Trophoblast cell (in vitro differentiated cells and primary cell): ENCODE measurements around the gene MPPED2.

Source experiments
- DNase-seq, 2 donors: peaks; one replicate each; pipeline ENCODE4 v3.0.0-alpha.2; 2016
- H2AFZ ChIP-seq: 2 replicates; pipeline ENCODE4 v1.6.1; 2013; ENCODE audit warnings: low read length, moderate library complexity, mild to moderate bottlenecking; ENCODE audit not compliant: insufficient read depth, poor library complexity
- H2AK5ac ChIP-seq: 2 replicates; pipeline ENCODE4 v1.6.1; 2013; ENCODE audit warnings: mild to moderate bottlenecking, low read length
- H2BK120ac ChIP-seq: 2 replicates; pipeline ENCODE4 v1.6.1; 2013; ENCODE audit warnings: low read length, mild to moderate bottlenecking, moderate library complexity; ENCODE audit not compliant: insufficient read depth, poor library complexity
- H2BK12ac ChIP-seq: 2 replicates; pipeline ENCODE4 v1.6.1; 2013; ENCODE audit warnings: mild to moderate bottlenecking, low read length, moderate library complexity
- H2BK5ac ChIP-seq: 2 replicates; pipeline ENCODE4 v1.6.1; 2013; ENCODE audit warnings: low read length, low read depth, moderate library complexity, mild to moderate bottlenecking; ENCODE audit not compliant: poor library complexity
- H3K14ac ChIP-seq: 2 replicates; pipeline ENCODE4 v1.6.1; 2013; ENCODE audit warnings: mild to moderate bottlenecking, low read length
- H3K18ac ChIP-seq: 2 replicates; pipeline ENCODE4 v1.6.1; 2013; ENCODE audit warnings: mild to moderate bottlenecking, low read length
- H3K23ac ChIP-seq: 2 replicates; pipeline ENCODE4 v1.6.1; 2013; ENCODE audit warnings: low read length
- H3K27ac ChIP-seq: 2 replicates; pipeline ENCODE4 v1.5.1; 2013; ENCODE audit warnings: low read depth, mild to moderate bottlenecking, inconsistent platforms, low read length, moderate library complexity
- H3K27me3 ChIP-seq: 2 replicates; pipeline ENCODE4 v1.6.1; 2013; ENCODE audit warnings: inconsistent platforms, mild to moderate bottlenecking, low read length, moderate library complexity; ENCODE audit not compliant: insufficient read depth
- H3K36me3 ChIP-seq, 2 experiments: 1 replicate in 1 of 2; 2 replicates in 1 of 2; pipeline ENCODE4 v1.6.1; 2013; ENCODE audit warnings: low read length in 2 of 2, mild to moderate bottlenecking in 2 of 2, moderate library complexity in 1 of 2; ENCODE audit not compliant: insufficient read depth in 2 of 2, control insufficient read depth in 1 of 2
- H3K4ac ChIP-seq: 2 replicates; pipeline ENCODE4 v1.6.1; 2013; ENCODE audit warnings: low read depth, mild to moderate bottlenecking, low read length, moderate library complexity
- H3K4me1 ChIP-seq, 2 experiments: 1 replicate in 1 of 2; 2 replicates in 1 of 2; pipeline ENCODE4 v1.6.1; 2013; ENCODE audit warnings: low read length in 2 of 2, mild to moderate bottlenecking in 2 of 2, moderate library complexity in 1 of 2; ENCODE audit not compliant: insufficient read depth in 2 of 2, control insufficient read depth in 1 of 2
- H3K4me2 ChIP-seq: 2 replicates; pipeline ENCODE4 v1.6.1; 2013; ENCODE audit warnings: inconsistent platforms, mild to moderate bottlenecking, low read length, moderate library complexity
- H3K4me3 ChIP-seq: 2 replicates; pipeline ENCODE4 v1.5.1; 2013; ENCODE audit warnings: mild to moderate bottlenecking, low read depth, low read length, inconsistent platforms
- H3K79me1 ChIP-seq: one replicate; pipeline ENCODE4 v1.6.1; 2013; ENCODE audit warnings: low read length
- H3K79me2 ChIP-seq: 2 replicates; pipeline ENCODE4 v1.6.1; 2013; ENCODE audit warnings: low read length, mild to moderate bottlenecking; ENCODE audit not compliant: control insufficient read depth, insufficient read depth, poor library complexity
- H3K9ac ChIP-seq: 2 replicates; pipeline ENCODE4 v1.6.1; 2013; ENCODE audit warnings: mild to moderate bottlenecking, low read length
- H3K9me3 ChIP-seq: 2 replicates; pipeline ENCODE4 v1.6.1; 2013; ENCODE audit warnings: low read depth, mild to moderate bottlenecking, control low read depth, inconsistent platforms, low read length; ENCODE audit not compliant: insufficient read depth
- H4K12ac ChIP-seq: 2 replicates; pipeline ENCODE4 v1.6.1; 2013; ENCODE audit warnings: low read depth, mild to moderate bottlenecking, low read length, moderate library complexity
- H4K8ac ChIP-seq: 2 replicates; pipeline ENCODE4 v1.6.1; 2013; ENCODE audit warnings: low read depth, mild to moderate bottlenecking, low read length, moderate library complexity
- H4K91ac ChIP-seq: one replicate; pipeline ENCODE4 v1.6.1; 2013; ENCODE audit warnings: low read depth, mild to moderate bottlenecking, low read length, moderate library complexity
- WGBS: extraction: QIAGEN DNeasy Blood & Tissue Kit; methylation state at CpG from one replicate; pipeline ENCODE4 v1.1.7; 2013; ENCODE audit warnings: missing lambda C conversion rate; ENCODE audit not compliant: insufficient read length, insufficient coverage; ENCODE audit errors: extremely low coverage; 5-methylcytosine and 5-hydroxymethylcytosine counted together

The MPPED2 gene

DNA sequence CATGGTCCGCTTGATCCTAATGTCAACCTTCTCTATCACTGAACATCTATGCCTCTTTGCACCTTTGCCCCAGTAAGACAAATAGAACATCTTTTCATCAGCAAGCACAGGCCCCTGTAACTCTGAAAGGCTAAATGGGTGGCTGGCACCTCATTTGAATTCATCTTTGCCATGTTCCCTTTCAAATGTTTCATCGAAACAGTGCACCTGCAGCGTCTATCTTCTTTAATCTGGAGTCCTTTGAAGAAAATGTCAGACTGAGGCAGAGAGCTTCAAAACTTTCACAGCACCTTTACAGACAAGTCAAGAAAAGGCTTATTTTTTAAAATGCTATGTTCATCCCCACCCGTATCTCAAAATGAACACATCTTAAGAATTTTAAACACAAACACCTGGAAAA is 3.4 kb downstream of the MPPED2 start:
- H2AK5ac ChIP-seq, result no peak overlapping the region
- H2BK12ac ChIP-seq, result no peak overlapping the region
- no CpG with 5 or more reads among the region's 4 CpGs for WGBS
- H3K4ac ChIP-seq, result no peak overlapping the region
- no peak overlapping the region for H2AFZ ChIP-seq
- H3K14ac ChIP-seq, result no peak overlapping the region
- peaks cover 32% of the 10 kb centered on the region for H3K27me3 ChIP-seq
- H4K91ac ChIP-seq, result no peak overlapping the region
- no peak overlapping the region for H4K8ac ChIP-seq
- no peak overlapping the region for H3K18ac ChIP-seq
- H3K4me1 ChIP-seq, result peaks cover 12 to 13% of the 10 kb centered on the region in 2 experiments
- H3K23ac ChIP-seq, result no peak overlapping the region
- no peak overlapping the region for H2BK5ac ChIP-seq
- H3K4me2 ChIP-seq, result no peak overlapping the region
- no peaks in the 10 kb centered on the region for H3K36me3 ChIP-seq
- H4K12ac ChIP-seq, result no peak overlapping the region
- H3K79me1 ChIP-seq, result no peaks in the 10 kb centered on the region
- no peak overlapping the region for H3K27ac ChIP-seq
- peaks cover 4% of the 10 kb centered on the region for H3K9me3 ChIP-seq
- H3K79me2 ChIP-seq, result no peaks in the 10 kb centered on the region
- no peak overlapping the region for H3K9ac ChIP-seq
- no peak for DNase-seq
- no peak overlapping the region for H3K4me3 ChIP-seq
- no peak overlapping the region for H2BK120ac ChIP-seq

DNA sequence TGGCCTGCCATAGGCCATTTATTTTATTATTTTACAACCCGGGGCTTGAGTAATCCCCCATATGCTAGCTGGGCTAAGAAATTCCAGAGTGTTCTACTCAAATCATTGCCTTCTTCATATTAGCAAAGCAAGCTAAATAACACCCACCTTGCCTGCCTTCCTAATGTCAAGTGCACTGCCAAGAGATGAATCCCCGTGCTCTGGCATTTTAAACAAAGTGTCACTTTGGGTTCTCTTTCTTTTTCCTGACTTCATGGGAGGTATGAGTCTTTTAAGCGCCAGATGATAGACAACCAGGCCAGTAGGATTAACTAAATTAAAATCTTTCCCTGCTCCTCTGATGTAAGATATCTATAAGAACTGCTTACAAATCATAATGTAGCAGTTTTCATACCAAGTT is 4.5 kb downstream of the MPPED2 start:
- no peak overlapping the region for H2AK5ac ChIP-seq
- no peaks in the 10 kb centered on the region for H3K79me2 ChIP-seq
- H3K79me1 ChIP-seq, result no peaks in the 10 kb centered on the region
- no peak overlapping the region for H3K4ac ChIP-seq
- H3K23ac ChIP-seq, result no peak overlapping the region
- no peak overlapping the region for H3K4me2 ChIP-seq
- no peak overlapping the region for H3K9ac ChIP-seq
- H4K91ac ChIP-seq, result no peak overlapping the region
- no peak for DNase-seq
- H3K14ac ChIP-seq, result no peak overlapping the region
- no peak overlapping the region for H3K4me3 ChIP-seq
- no peak overlapping the region for H2BK120ac ChIP-seq
- H3K4me1 ChIP-seq, result peaks cover 11 to 12% of the 10 kb centered on the region in 2 experiments
- peaks cover 25% of the 10 kb centered on the region for H3K27me3 ChIP-seq
- H3K9me3 ChIP-seq, result peaks cover 4% of the 10 kb centered on the region
- no CpG with 5 or more reads among the region's 3 CpGs for WGBS
- no peak overlapping the region for H3K27ac ChIP-seq
- H2BK12ac ChIP-seq, result no peak overlapping the region
- H3K18ac ChIP-seq, result no peak overlapping the region
- no peak overlapping the region for H4K8ac ChIP-seq
- H2AFZ ChIP-seq, result no peak overlapping the region
- H2BK5ac ChIP-seq, result no peak overlapping the region
- no peak overlapping the region for H4K12ac ChIP-seq
- no peaks in the 10 kb centered on the region for H3K36me3 ChIP-seq

DNA sequence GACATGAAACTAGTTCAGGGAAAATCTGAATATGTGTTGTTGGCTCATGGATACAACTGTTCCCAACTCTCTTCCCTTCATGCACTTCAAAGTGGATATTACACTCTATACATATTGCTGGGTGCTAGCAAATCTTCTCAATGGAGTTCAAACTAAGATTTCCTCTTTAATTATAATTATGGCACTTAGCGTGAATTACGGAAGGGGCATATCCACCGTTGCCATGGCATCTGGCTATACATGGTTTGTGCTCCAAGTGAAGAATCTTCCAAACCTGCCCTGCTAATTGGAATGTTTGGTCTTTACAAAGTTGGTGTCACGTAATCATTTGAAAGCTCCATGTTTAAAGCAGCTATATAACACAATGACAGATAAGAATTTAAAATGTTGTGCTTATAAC is 5.6 kb downstream of the MPPED2 start:
- no peak overlapping the region for H2BK12ac ChIP-seq
- H3K23ac ChIP-seq, result no peak overlapping the region
- H3K14ac ChIP-seq, result no peak overlapping the region
- no peak overlapping the region for H3K4ac ChIP-seq
- no peak overlapping the region for H3K4me2 ChIP-seq
- H2AK5ac ChIP-seq, result no peak overlapping the region
- H3K27ac ChIP-seq, result no peak overlapping the region
- H4K91ac ChIP-seq, result no peak overlapping the region
- no peaks in the 10 kb centered on the region for H3K36me3 ChIP-seq
- no peak overlapping the region for H3K9ac ChIP-seq
- no CpG with 5 or more reads among the region's 4 CpGs for WGBS
- no peak overlapping the region for H2AFZ ChIP-seq
- peaks cover 4% of the 10 kb centered on the region for H3K9me3 ChIP-seq
- H2BK120ac ChIP-seq, result no peak overlapping the region
- H4K8ac ChIP-seq, result no peak overlapping the region
- H3K18ac ChIP-seq, result no peak overlapping the region
- H3K79me1 ChIP-seq, result no peaks in the 10 kb centered on the region
- peaks cover 7 to 8% of the 10 kb centered on the region in 2 experiments for H3K4me1 ChIP-seq
- no peak overlapping the region for H2BK5ac ChIP-seq
- H3K4me3 ChIP-seq, result no peak overlapping the region
- H3K79me2 ChIP-seq, result no peaks in the 10 kb centered on the region
- H3K27me3 ChIP-seq, result peaks cover 21% of the 10 kb centered on the region
- no peak overlapping the region for H4K12ac ChIP-seq
- DNase-seq, result no peak

DNA sequence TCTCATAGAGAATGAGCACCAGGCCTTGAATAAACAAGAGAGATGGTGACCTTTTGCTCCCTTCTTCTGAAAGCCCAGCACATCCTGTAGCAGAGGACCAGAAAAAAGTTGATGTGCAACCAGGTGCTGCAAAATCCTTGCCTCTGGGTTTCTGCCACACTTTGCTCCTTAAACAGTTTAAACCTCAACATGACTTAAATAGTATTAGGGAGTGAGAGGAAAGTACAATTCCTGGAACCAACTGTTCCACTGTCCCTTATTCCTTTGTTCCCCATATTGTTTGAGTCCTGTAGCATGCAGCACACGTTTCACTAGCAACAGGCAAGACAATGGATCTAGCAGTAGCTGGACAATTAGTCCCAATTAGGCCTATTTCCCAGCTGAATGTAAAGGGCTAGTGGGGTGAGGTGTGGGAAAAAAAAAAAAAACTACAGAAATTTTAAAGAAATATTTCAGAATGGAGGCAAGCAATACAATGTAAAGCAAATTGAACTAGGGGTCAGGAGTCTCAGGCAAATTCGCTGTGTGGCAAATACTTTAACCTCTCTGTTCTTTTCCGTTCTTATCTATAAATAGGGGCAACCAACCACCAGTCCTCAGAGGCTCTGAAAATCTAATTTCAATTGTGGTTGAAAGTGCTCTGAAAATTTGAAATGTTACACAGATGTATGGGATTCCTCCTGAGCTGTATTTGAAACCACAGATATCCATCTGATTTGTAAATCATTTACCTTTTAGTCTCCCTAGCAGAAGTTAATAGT is 6.6 kb downstream of the MPPED2 start:
- H4K12ac ChIP-seq, result no peak overlapping the region
- H3K9ac ChIP-seq, result no peak overlapping the region
- H2AFZ ChIP-seq, result no peak overlapping the region
- H2AK5ac ChIP-seq, result no peak overlapping the region
- no peak overlapping the region for H3K4me2 ChIP-seq
- H3K79me2 ChIP-seq, result no peaks in the 10 kb centered on the region
- H2BK5ac ChIP-seq, result no peak overlapping the region
- H3K4me3 ChIP-seq, result no peak overlapping the region
- H3K27ac ChIP-seq, result no peak overlapping the region
- DNase-seq, result no peak
- no CpG with 5 or more reads among the region's 3 CpGs for WGBS
- H3K4me1 ChIP-seq, result peaks cover under 1 to 2% of the 10 kb centered on the region in 2 experiments
- no peak overlapping the region for H4K91ac ChIP-seq
- no peak overlapping the region for H3K14ac ChIP-seq
- H3K18ac ChIP-seq, result no peak overlapping the region
- H2BK12ac ChIP-seq, result no peak overlapping the region
- H2BK120ac ChIP-seq, result no peak overlapping the region
- H3K79me1 ChIP-seq, result no peaks in the 10 kb centered on the region
- no peak overlapping the region for H4K8ac ChIP-seq
- peaks cover 14% of the 10 kb centered on the region for H3K27me3 ChIP-seq
- no peak overlapping the region for H3K4ac ChIP-seq
- peaks cover 4% of the 10 kb centered on the region for H3K9me3 ChIP-seq
- H3K36me3 ChIP-seq, result no peaks in the 10 kb centered on the region
- no peak overlapping the region for H3K23ac ChIP-seq
